HepG2 (cell line): ENCODE results near the gene MARCHF2. TPM values are rescaled to one million over a fixed set of nuclear protein-coding genes. Genes with fewer than 3 reads are reported as not detected.

Experiments
- ATAC-seq: fragments of 200-7000 bp; cut with Tn5 transposase; 3 replicates; pipeline ENCODE4 v1.9.1; 2020; ENCODE audit warnings: mild to moderate bottlenecking, moderate library complexity
- Bru-seq: library from RNA; stranded (reverse); fragments of 400-500 nt; gene quantifications from one replicate; lab custom pipeline; 2021; lab: Mats Ljungman, UMichigan
- BruChase-seq, 2 experiments: library from RNA; stranded (reverse); fragments of 400-500 nt; gene quantifications; one replicate each; lab custom pipeline; 2021; lab: Mats Ljungman, UMichigan
- BruUV-seq: library from RNA; stranded (reverse); fragments of 400-500 nt; replicated peaks from 2 replicates; lab custom pipeline; 2021; lab: Mats Ljungman, UMichigan
- CTCF ChIA-PET: fragments of 300-600 bp; formaldehyde crosslinking; extraction: SDS; loops from one replicate; lab custom pipeline; 2021; ENCODE audit warnings: low total read pairs, inconsistent platforms, low intra/inter-chr PET ratio; lab: Yijun Ruan, JAX
- POLR2A ChIA-PET: fragments of 350-600 bp; sonication (Branson Sonifier 250); formaldehyde crosslinking; loops from one replicate; lab custom pipeline; 2020; ENCODE audit warnings: antibody characterized with exemption, inconsistent platforms; lab: Yijun Ruan, JAX
- DNase-seq: peaks from one replicate; pipeline ENCODE4 v3.0.0-alpha.2; 2015; ENCODE audit warnings: low spot score
- FAIRE-seq: peaks from 3 replicates; lab custom pipeline; 2011; peaks lifted over from hg19 to GRCh38; lab: Jason Lieb, UNC
- H2AFZ ChIP-seq: one replicate; pipeline ENCODE4 v1.6.1; 2011; ENCODE audit warnings: low read length, inconsistent platforms
- H3K27ac ChIP-seq: fragments of 300-600 bp; 3 replicates; pipeline ENCODE4 v1.8.0; 2011; ENCODE audit warnings: mixed run types, mild to moderate bottlenecking, mixed read lengths, low read length, inconsistent platforms; ENCODE audit not compliant: insufficient read depth; ENCODE audit errors: extremely low read length
- H3K27me3 ChIP-seq, 2 experiments: fragments of 200-600 bp in 1 of 2; 2 replicates in 1 of 2; 3 replicates in 1 of 2; pipeline versions ENCODE4 v1.6.0 to v1.8.0; 2011; ENCODE audit warnings: low read length in 2 of 2, mild to moderate bottlenecking in 2 of 2, moderate library complexity in 2 of 2, inconsistent platforms in 1 of 2; ENCODE audit not compliant: insufficient read depth in 2 of 2, control insufficient read depth in 1 of 2
- H3K36me3 ChIP-seq, 2 experiments: fragments of 200-600 bp in 1 of 2; replicated peaks in 1 of 2; 2 replicates in 1 of 2; 3 replicates in 1 of 2; pipeline versions ENCODE4 v1.5.1 to v1.8.0; 2011; ENCODE audit warnings: low read length in 2 of 2, inconsistent platforms in 1 of 2; ENCODE audit not compliant: insufficient read depth in 2 of 2, control insufficient read depth in 1 of 2
- H3K4me1 ChIP-seq: 2 replicates; pipeline ENCODE4 v1.5.1; 2012; ENCODE audit warnings: low read length, inconsistent platforms; ENCODE audit not compliant: insufficient read depth
- H3K4me2 ChIP-seq: 2 replicates; pipeline ENCODE4 v1.6.0; 2011; ENCODE audit warnings: low read depth, low read length, inconsistent platforms
- H3K4me3 ChIP-seq, 3 experiments: fragments of 200-600 bp in 1 of 3; sonication (generic), shearing (Covaris generic) in 1 of 3; replicated peaks in 1 of 3; 2 replicates each; pipeline ENCODE4 v1.5.1; 2011 to 2016; ENCODE audit warnings: low read length in 3 of 3, inconsistent platforms in 2 of 3, low read depth in 2 of 3, mild to moderate bottlenecking in 2 of 3, control low read depth in 1 of 3, mixed read lengths in 1 of 3; ENCODE audit not compliant: insufficient read depth in 1 of 3
- H3K79me2 ChIP-seq: one replicate; pipeline ENCODE4 v1.6.1; 2011; ENCODE audit warnings: low read length, inconsistent platforms; ENCODE audit not compliant: insufficient read depth
- H3K9ac ChIP-seq: 2 replicates; pipeline ENCODE4 v1.6.0; 2011; ENCODE audit warnings: mild to moderate bottlenecking, low read depth, low read length, inconsistent platforms; ENCODE audit not compliant: insufficient read depth
- H3K9me3 ChIP-seq: 2 replicates; pipeline ENCODE4 v1.5.1; 2012; ENCODE audit warnings: mild to moderate bottlenecking, low read length
- H4K20me1 ChIP-seq: 2 replicates; pipeline ENCODE4 v1.6.0; 2011; ENCODE audit warnings: inconsistent platforms, mild to moderate bottlenecking, low read length, moderate library complexity; ENCODE audit not compliant: insufficient read depth
- GATAD2A ChIP-seq: IDR thresholded peaks from 2 replicates; pipeline ENCODE4 v1.6.1; 2016
- MTA1 ChIP-seq: sonication (generic); formaldehyde crosslinking; IDR thresholded peaks from 2 replicates; pipeline ENCODE4 v1.4.0; 2020; ENCODE audit warnings: missing genetic modification reagents, mild to moderate bottlenecking, borderline replicate concordance
- NFYB ChIP-seq: sonication (generic); formaldehyde crosslinking; IDR thresholded peaks from 2 replicates; pipeline ENCODE4 v1.4.0; 2020; ENCODE audit warnings: missing genetic modification reagents
- NRL ChIP-seq: sonication (generic); formaldehyde crosslinking; IDR thresholded peaks from 2 replicates; pipeline ENCODE4 v1.5.0; 2020; ENCODE audit warnings: missing genetic modification reagents, mild to moderate bottlenecking, moderate library complexity, borderline replicate concordance
- PRDM15 ChIP-seq: sonication (generic); formaldehyde crosslinking; IDR thresholded peaks from 2 replicates; pipeline ENCODE4 v1.4.0; 2020; ENCODE audit warnings: missing genetic modification reagents
- THRA ChIP-seq: sonication (generic); formaldehyde crosslinking; IDR thresholded peaks from 2 replicates; pipeline ENCODE4 v1.4.0; 2020; ENCODE audit warnings: missing genetic modification reagents, borderline replicate concordance
- ZC3H13 ChIP-seq: sonication (generic); formaldehyde crosslinking; IDR thresholded peaks from 2 replicates; pipeline ENCODE4 v1.8.1; 2023; ENCODE audit warnings: mild to moderate bottlenecking, missing genetic modification reagents, moderate library complexity
- ZMYM4 ChIP-seq: sonication (generic); formaldehyde crosslinking; IDR thresholded peaks from 2 replicates; pipeline ENCODE4 v1.8.1; 2023; ENCODE audit warnings: mild to moderate bottlenecking, missing genetic modification reagents
- ZNF746 ChIP-seq: sonication (generic); formaldehyde crosslinking; IDR thresholded peaks from 2 replicates; pipeline ENCODE4 v1.8.0; 2022; ENCODE audit warnings: mild to moderate bottlenecking, missing genetic modification reagents
- WGBS: methylation state at CpG from one replicate; pipeline ENCODE4 v1.1.6; 2017; ENCODE audit warnings: low lambda C conversion rate; 5-methylcytosine and 5-hydroxymethylcytosine counted together
- in situ Hi-C: cut with HindIII; loops from 2 replicates; pipeline ENCODE4 v1.10.0; 2017; ENCODE audit warnings: low pct_unique_long_range_greater_than_20kb; ENCODE audit not compliant: extremely low pct_ligation_motif_present
- intact Hi-C: fragments of 100-400 bp; cut with micrococcal nuclease; formaldehyde crosslinking; loops from one replicate; pipeline ENCODE4 v1.10.0; 2022; ENCODE audit not compliant: unreplicated experiment
- long read RNA-seq, 2 experiments: library from RNA in 1 of 2; library from polyadenylated mRNA in 1 of 2; stranded (forward) in 1 of 2; unstranded in 1 of 2; transcript quantifications; one replicate each; pipeline ENCODE4 v2.0.0, GENCODE V29; 2019 to 2022
- polyA minus RNA-seq, 3 experiments: library from RNA; depleted of rRNA, polyadenylated mRNA; stranded (reverse); fragments of >200 nt; gene quantifications; 2 replicates each; pipeline ENCODE4 v1.2.3, GENCODE V29; 2011; ENCODE audit warnings: low replicate concordance in 1 of 3
- polyA plus RNA-seq, 8 experiments: library from polyadenylated mRNA; depleted of rRNA in 3 of 8; stranded (reverse) in 7 of 8; unstranded in 1 of 8; fragments of >200 nt; fragmentation: Illumina TruSeq in 4 of 8; extraction: Trizol in 4 of 8; gene quantifications; 2 replicates each; pipeline versions ENCODE4 v1.2.1 to v1.2.3, GENCODE V29; 2011 to 2016; ENCODE audit warnings: low read depth in 4 of 8, missing spikeins in 1 of 8, mixed read lengths in 1 of 8; ENCODE audit not compliant: insufficient read depth in 1 of 8
- total RNA-seq, 5 experiments: library from RNA; depleted of rRNA; stranded (reverse); fragments of >200 nt; fragmentation: Illumina TruSeq; extraction: Trizol; gene quantifications; 2 replicates each; pipeline ENCODE4 v1.2.3, GENCODE V29; 2016; ENCODE audit warnings: low read depth in 1 of 5
- TF ChIP-seq, protein P1 (sequence below): sonication (generic); formaldehyde crosslinking; IDR thresholded peaks from 2 replicates; pipeline ENCODE4 v1.5.1; 2020; ENCODE audit warnings: missing genetic modification reagents, mild to moderate bottlenecking, borderline replicate concordance

MARCHF2 gene
- total RNA-seq (2016; rRNA removed; fragmentation: Illumina TruSeq; extraction: Trizol): 10.6 and 12.7 TPM in 2 replicates
- total RNA-seq (2016; cell fraction: cytosol; rRNA removed; fragmentation: Illumina TruSeq; extraction: Trizol; ENCODE audit: low read depth): 59.6 and 64.1 TPM in 2 replicates
- 8.2 and 12.9 TPM in 2 replicates for total RNA-seq (2016; cell fraction: insoluble cytoplasmic fraction; rRNA removed; fragmentation: Illumina TruSeq; extraction: Trizol)
- 65.2 and 66.6 TPM in 2 replicates for total RNA-seq (2016; cell fraction: membrane; rRNA removed; fragmentation: Illumina TruSeq; extraction: Trizol)
- 3.6 and 5.3 TPM in 2 replicates for total RNA-seq (2016; cell fraction: nucleus; rRNA removed; fragmentation: Illumina TruSeq; extraction: Trizol)
- polyA plus RNA-seq (2011; rRNA removed): 13.0 and 17.0 TPM in 2 replicates
- polyA plus RNA-seq (2011; cell fraction: cytosol; rRNA removed): 21.1 and 28.3 TPM in 2 replicates
- polyA plus RNA-seq (2011; cell fraction: nucleus; rRNA removed): 15.0 and 19.7 TPM in 2 replicates
- 6.7 and 12.0 TPM in 2 replicates for polyA plus RNA-seq (2012)
- polyA plus RNA-seq (2016; cell fraction: cytosol; fragmentation: Illumina TruSeq; extraction: Trizol; ENCODE audit: low read depth): 74.4 and 75.7 TPM in 2 replicates
- polyA plus RNA-seq (2016; cell fraction: insoluble cytoplasmic fraction; fragmentation: Illumina TruSeq; extraction: Trizol; ENCODE audit: low read depth): 8.3 and 8.9 TPM in 2 replicates
- 56.5 and 63.1 TPM in 2 replicates for polyA plus RNA-seq (2016; cell fraction: membrane; fragmentation: Illumina TruSeq; extraction: Trizol; ENCODE audit: low read depth)
- polyA plus RNA-seq (2016; cell fraction: nucleus; fragmentation: Illumina TruSeq; extraction: Trizol; ENCODE audit: insufficient read depth, low read depth): 8.7 and 13.2 TPM in 2 replicates
- 5.3 and 38.3 TPM in 2 replicates for polyA minus RNA-seq (2011; rRNA and poly(A)+ RNA removed; ENCODE audit: low replicate concordance)
- polyA minus RNA-seq (2011; cell fraction: cytosol; rRNA and poly(A)+ RNA removed): 11.2 and 13.2 TPM in 2 replicates
- 2.3 and 8.2 TPM in 2 replicates for polyA minus RNA-seq (2011; cell fraction: nucleus; rRNA and poly(A)+ RNA removed)
- Bru-seq, nascent RNA: percentile 39 among the genes with signal in this experiment
- BruChase-seq, experiment 1, labeled RNA remaining after a 6-hour chase: percentile 44 among the genes with signal in this experiment
- percentile 38 among the genes with signal in this experiment for BruChase-seq, experiment 2, labeled RNA remaining after a 2-hour chase
- long read RNA-seq, experiment 1, partial matches to known transcripts: 5 of 11 reads
- long read RNA-seq, experiment 1, other reads (novel, unspliced or antisense): 6 of 11 reads
- long read RNA-seq, experiment 2, transcript MARCH2-201 (5 exons, 1,376 nt): major isoform, 8 of 20 reads
- long read RNA-seq, experiment 2, partial matches to known transcripts: 3 of 20 reads
- long read RNA-seq, experiment 2, other reads (novel, unspliced or antisense): 8 of 20 reads

- FAIRE-seq: peak; percentile 61
- H3K27ac ChIP-seq: no peak within 1 kb of the TSS
- TF ChIP-seq MTA1 (CRISPR knock-in tag) (no peak), NRL (CRISPR knock-in tag) (0 out of 2 replicates have a peak, but pooled peaks have one; percentile 44), PRDM15 (CRISPR knock-in tag) (no peak), GATAD2A (no peak), ZMYM4 (CRISPR knock-in tag) (0 out of 2 replicates have a peak, but pooled peaks have one; percentile 22), THRA (CRISPR knock-in tag) (no peak; the same call in 1 of the 2 replicates), ZC3H13 (CRISPR knock-in tag) (no peak), NFYB (peak; percentile 89), ZNF746 (CRISPR knock-in tag) (no peak)
- TF ChIP-seq, protein P1, sequence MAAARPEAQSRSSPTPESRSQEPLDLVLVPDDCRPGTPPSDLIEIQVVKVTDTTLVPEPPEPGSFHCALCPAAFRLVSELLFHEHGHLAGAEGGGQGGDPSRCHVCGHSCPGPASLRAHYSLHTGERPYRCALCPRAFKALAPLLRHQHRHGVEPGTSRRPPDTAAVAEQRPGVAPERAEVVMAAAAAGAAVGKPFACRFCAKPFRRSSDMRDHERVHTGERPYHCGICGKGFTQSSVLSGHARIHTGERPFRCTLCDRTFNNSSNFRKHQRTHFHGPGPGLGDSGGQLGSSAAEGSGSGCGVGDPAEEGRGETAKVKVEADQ (CRISPR knock-in tag): peak; percentile 26; the same call in 1 of the 2 replicates
Observed at GRCh38 chr19:8412783-8413628, at the start of gene MARCHF2. TSS of gene MARCHF2 (plus strand) at chr19:8413305. CDS start at chr19:8421841, 8,536 bp downstream.

More at GRCh38 chr19:8412783-8413628, at the start of gene MARCHF2:
- Histone ChIP-seq H4K20me1 (no peaks in the 10 kb centered on the region), H3K9ac (peak within 1 kb of the TSS; percentile 78), H3K4me3 (peak within 1 kb of the TSS; percentile 67 to 92 (median 70)), H3K79me2 (no peaks in the 10 kb centered on the region), H3K36me3 (no peaks in the 10 kb centered on the region), H3K4me1 (peaks cover 30% of the 10 kb centered on the region), H2AFZ (no peak within 1 kb of the TSS), H3K4me2 (peak within 1 kb of the TSS; percentile 98), H3K9me3 (no peaks in the 10 kb centered on the region), H3K27me3 (no peaks in the 10 kb centered on the region)
- BruUV-seq: no TSS peak
- WGBS: 34% methylated on average over 12 of the region's 89 CpGs
- ChIA-PET POLR2A (interaction anchor here (0.7 to 3.6 kb wide), 19 partner anchors 9 to 101 kb away, joined by 3 to 67 read pairs (median 4); partner anchors contain the start of genes ANGPTL4, HNRNPM, NDUFA7 and RAB11B), CTCF (interaction anchor here (1.0 kb wide), 1 partner anchor 93 kb away, joined by 3 read pairs; no protein-coding TSS in a partner anchor)
- in situ Hi-C loops (loop anchor here (5.0 kb wide), 1 partner anchor 39 kb away; no protein-coding TSS in a partner anchor), intact Hi-C loops (loop anchor here (5.0 kb wide), 1 partner anchor 34 kb away; no protein-coding TSS in a partner anchor)
- peak; percentile 90 for DNase-seq
- ATAC-seq: peak; percentile 98
